Activated T-helper 1 cell treated with anti-CD3 and anti-CD28 coated beads, Interleukin-12 subunit alpha, Interleukin-12 subunit beta, Interleukin-2, Interleukin-4 antibody, amounts not matched to agents 30 ng/mL and 10 ng/mL and 1 ng/mL, durations not matched to agents 14 hours and 24 hours and 36 hours (primary cell): ENCODE data around the gene GALNT7. TPM values are rescaled to one million over a fixed set of nuclear protein-coding genes. Genes with fewer than 3 reads are reported as not detected.
"Not testable (repeated sequence)": the region's sequence is repeated elsewhere in the genome, so short reads cannot be mapped to it uniquely, and the experiment has no call there.

ENCODE experiments used
- DNase-seq: peaks from one replicate; pipeline ENCODE4 v3.0.0; 2021; ENCODE audit warnings: low spot score
- H3K27ac Mint-ChIP-seq: one replicate; pipeline ENCODE4 v1.8.0; 2021; ENCODE audit warnings: mild to moderate bottlenecking, mixed read lengths
- H3K27me3 Mint-ChIP-seq: one replicate; pipeline ENCODE4 v1.8.0; 2022; ENCODE audit warnings: mild to moderate bottlenecking, moderate library complexity, mixed read lengths; ENCODE audit not compliant: insufficient read depth
- H3K36me3 Mint-ChIP-seq: one replicate; pipeline ENCODE4 v1.8.0; 2021; ENCODE audit warnings: low read depth, mixed read lengths
- H3K4me1 Mint-ChIP-seq: one replicate; pipeline ENCODE4 v1.8.0; 2021; ENCODE audit warnings: low read depth, mixed read lengths
- H3K4me3 Mint-ChIP-seq: one replicate; pipeline ENCODE4 v1.8.0; 2021; ENCODE audit warnings: mild to moderate bottlenecking, moderate library complexity, mixed read lengths
- H3K9me3 Mint-ChIP-seq: one replicate; pipeline ENCODE4 v1.8.0; 2021; ENCODE audit warnings: mixed read lengths
- intact Hi-C: fragments of 100-400 bp; cut with micrococcal nuclease; formaldehyde crosslinking; loops from one replicate; pipeline ENCODE4 v1.15.1; 2024
- total RNA-seq: library from RNA; stranded (reverse); gene quantifications from 2 replicates; pipeline ENCODE4 v1.2.3, GENCODE V29; 2022

Gene GALNT7
- total RNA-seq, 1 donor from 2014 or later, result 30.5 TPM

DNA sequence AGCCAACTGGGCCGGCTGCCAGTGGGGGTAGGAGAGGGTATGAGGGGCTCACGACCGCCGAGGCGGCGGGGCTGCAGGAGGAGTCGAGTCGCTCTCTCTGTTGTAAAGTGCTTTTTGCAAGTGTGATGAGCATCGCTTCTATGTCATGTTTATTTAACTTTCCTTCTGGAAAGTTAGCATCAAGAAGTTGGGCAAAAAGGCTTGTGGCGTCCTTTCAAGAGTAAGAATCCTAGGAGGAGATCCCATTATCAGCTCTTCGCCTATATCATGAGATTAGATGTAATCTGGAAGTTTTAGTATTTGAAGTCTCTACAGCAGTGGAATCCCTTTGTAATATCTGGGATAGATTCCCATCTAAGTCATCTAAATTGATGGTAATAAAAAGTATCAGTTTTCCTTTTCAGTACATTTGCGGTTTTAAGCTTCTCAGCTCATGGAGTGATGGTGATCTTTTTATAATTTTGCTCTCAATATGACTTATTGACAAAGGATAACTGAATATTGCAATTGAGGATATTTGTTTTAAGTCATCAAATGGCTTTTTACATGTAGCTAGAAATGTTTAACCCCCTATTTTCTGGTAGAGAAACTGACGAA is 1.7 kb downstream of the GALNT7 start:
- Mint-ChIP-seq H3K27me3 (no peaks in the 10 kb centered on the region), H3K4me3 (peak overlapping the region; percentile 90), H3K27ac (peak overlapping the region; percentile 79), H3K9me3 (no peaks in the 10 kb centered on the region), H3K4me1 (peaks cover 40% of the 10 kb centered on the region), H3K36me3 (no peaks in the 10 kb centered on the region)
- no peak for DNase-seq
- intact Hi-C loops, result no loop called here

DNA sequence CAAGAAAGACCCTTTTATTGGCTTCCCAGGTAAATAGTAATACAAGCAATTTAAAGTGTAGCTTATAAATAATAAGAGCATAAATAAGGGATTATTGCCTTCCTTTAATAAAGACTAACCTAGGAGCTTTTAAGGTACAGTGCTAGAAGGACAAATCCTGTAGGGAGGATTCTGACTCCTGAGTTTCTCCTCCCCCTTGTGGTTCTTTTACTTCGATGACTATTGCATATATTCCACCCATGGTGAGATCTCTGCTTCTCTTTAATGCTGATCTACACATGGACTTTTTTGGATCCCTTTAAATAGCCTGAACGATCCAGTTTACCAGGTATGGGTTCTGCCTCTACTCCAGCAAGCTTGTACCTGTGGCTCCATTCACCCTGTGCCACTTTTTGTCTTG is 2.5 kb downstream of the GALNT7 start:
- intact Hi-C loops, result no loop called here
- no peak for DNase-seq
- Mint-ChIP-seq H3K9me3 (no peaks in the 10 kb centered on the region), H3K4me1 (peaks cover 40% of the 10 kb centered on the region), H3K27ac (no peak overlapping the region), H3K4me3 (peak overlapping the region; percentile 90), H3K36me3 (no peaks in the 10 kb centered on the region), H3K27me3 (no peaks in the 10 kb centered on the region)

DNA sequence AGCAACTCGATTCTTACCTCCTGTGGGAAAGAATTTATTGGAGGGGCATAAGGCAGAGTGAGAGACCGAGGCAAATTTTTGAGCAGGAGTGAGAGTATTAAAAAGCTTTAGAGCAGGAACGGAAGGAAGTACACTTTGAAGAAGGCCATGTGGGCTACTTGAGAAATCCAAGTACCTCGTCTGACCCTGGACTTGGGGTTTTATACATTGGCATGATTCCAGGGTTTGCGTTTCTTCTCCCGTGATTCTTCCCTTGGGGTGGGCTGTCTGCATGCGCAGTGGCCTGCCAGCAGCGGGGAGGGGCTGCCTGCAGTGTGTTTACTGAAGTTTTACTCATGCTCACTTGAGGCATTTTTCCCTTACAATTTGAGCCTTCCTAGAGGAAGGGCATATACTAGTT is 3.4 kb downstream of the GALNT7 start:
- intact Hi-C loops, result no loop called here
- H3K36me3 Mint-ChIP-seq, result no peaks in the 10 kb centered on the region
- DNase-seq, result no peak
- no peak overlapping the region for H3K4me3 Mint-ChIP-seq
- no peak overlapping the region for H3K27ac Mint-ChIP-seq
- H3K9me3 Mint-ChIP-seq, result no peaks in the 10 kb centered on the region
- peaks cover 32% of the 10 kb centered on the region for H3K4me1 Mint-ChIP-seq
- no peaks in the 10 kb centered on the region for H3K27me3 Mint-ChIP-seq

DNA sequence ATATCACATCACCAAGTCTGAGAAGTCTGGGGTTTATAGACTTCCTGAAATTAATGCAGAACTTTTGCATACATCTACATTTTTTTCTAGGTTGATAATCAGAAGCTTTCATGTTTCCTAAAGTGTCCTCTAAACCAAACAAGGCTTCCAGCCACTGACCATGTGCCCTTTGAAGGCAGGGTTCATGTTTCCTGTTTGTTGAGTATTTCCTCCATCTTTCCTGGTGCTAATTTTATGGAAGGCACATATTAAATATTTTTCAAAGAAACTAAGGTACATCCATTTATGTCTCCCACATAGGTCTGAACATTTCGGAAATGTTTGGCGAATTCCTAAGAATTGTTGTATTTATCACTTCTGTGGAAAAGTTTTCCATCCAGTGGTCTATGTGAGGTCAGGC is 5.6 kb downstream of the GALNT7 start:
- Mint-ChIP-seq H3K27me3 (no peaks in the 10 kb centered on the region), H3K4me3 (no peak overlapping the region), H3K9me3 (no peaks in the 10 kb centered on the region), H3K27ac (no peak overlapping the region), H3K36me3 (no peaks in the 10 kb centered on the region), H3K4me1 (peaks cover 24% of the 10 kb centered on the region)
- no peak for DNase-seq
- intact Hi-C loops, result no loop called here

DNA sequence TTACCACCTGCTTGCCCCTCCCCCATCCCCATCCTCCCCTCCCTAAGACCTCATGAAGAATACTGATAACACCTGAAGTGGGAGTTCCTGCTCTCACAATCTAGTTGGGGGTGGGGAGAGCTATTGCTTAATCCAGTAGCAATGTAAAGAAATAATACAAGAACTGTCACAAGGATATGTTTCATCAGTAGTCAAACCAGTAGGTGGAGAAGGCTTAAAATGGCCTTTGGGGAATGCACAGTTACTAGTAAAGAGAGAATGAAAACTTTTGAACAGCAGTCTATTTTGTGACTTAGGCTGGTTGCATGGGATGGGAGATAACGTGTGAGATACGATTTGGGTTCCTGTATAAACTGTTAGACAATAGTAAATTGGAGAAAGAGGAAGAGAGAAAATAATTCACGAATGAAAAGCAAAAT is 6.0 kb downstream of the GALNT7 start:
- H3K4me3 Mint-ChIP-seq, result no peak overlapping the region
- intact Hi-C loops, result no loop called here
- H3K36me3 Mint-ChIP-seq, result no peaks in the 10 kb centered on the region
- H3K27ac Mint-ChIP-seq, result no peak overlapping the region
- peaks cover 24% of the 10 kb centered on the region for H3K4me1 Mint-ChIP-seq
- H3K9me3 Mint-ChIP-seq, result no peaks in the 10 kb centered on the region
- DNase-seq, result no peak
- H3K27me3 Mint-ChIP-seq, result no peaks in the 10 kb centered on the region

DNA sequence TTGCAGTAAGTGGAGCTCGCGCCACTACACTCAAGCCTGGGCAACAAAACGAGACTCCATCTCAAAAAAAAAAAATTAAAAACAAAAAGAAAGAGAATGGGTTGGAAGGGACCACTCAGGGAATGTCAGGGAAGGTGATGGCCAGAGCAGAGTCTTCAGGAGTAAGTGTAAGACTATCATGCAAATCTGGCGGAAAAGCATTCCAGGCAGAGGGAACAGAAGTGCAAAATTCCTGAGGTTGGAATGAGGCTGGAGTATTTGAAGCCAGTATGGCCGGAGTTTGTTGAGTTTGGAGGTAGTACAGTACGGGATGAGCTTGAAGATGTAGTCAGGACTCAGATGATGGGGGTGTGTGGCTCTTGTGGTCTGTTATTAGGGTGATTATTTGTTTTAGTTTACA is 7.4 kb downstream of the GALNT7 start:
- H3K36me3 Mint-ChIP-seq, result no peaks in the 10 kb centered on the region
- no peak for DNase-seq
- intact Hi-C loops, result no loop called here
- no peak overlapping the region for H3K27ac Mint-ChIP-seq
- peaks cover 14% of the 10 kb centered on the region for H3K4me1 Mint-ChIP-seq
- H3K27me3 Mint-ChIP-seq, result no peaks in the 10 kb centered on the region
- H3K9me3 Mint-ChIP-seq, result no peaks in the 10 kb centered on the region
- H3K4me3 Mint-ChIP-seq, result no peak overlapping the region

DNA sequence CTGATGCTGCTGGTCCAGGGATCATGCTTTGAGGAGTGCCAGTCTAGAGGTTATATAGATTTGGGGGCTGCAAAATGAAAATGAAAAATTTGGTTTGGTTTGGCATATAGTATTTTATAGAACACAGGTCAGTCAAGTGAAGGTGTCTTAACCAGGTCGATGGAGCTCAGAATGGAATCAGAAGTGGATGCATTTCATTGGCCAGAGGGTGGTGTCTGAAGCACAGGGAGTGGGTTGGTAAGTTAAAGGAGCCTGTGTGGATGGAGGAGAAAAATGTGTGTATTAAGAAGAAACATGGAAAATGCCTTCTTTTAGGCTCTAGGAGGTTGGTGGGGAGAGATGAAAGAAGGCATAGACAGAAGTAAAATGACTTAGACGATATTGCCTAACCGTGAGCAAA is 8.6 kb downstream of the GALNT7 start:
- intact Hi-C loops, result no loop called here
- Mint-ChIP-seq H3K27me3 (no peaks in the 10 kb centered on the region), H3K36me3 (no peaks in the 10 kb centered on the region), H3K4me1 (peaks cover 5% of the 10 kb centered on the region), H3K27ac (no peak overlapping the region), H3K4me3 (no peak overlapping the region), H3K9me3 (no peaks in the 10 kb centered on the region)
- DNase-seq, result no peak

DNA sequence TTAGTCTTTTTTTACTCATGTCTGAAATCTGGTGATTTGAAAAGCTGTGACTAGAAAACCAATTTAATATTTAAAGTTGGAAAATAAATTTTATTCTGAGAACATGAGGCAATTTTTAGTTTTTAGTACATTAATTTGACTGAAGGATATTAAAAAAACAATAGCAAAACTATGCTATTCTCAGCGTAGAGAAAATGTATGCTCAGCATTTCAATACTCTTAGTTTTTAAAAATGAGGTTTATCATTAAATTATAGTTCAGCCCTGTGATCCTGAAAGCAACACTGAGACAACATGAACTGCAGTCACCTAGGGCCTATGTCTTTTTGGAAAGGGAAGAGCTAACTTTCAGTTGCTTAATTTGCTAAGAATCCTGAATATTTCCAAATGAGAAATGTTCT is 9.5 kb downstream of the GALNT7 start:
- DNase-seq, result no peak
- Mint-ChIP-seq H3K27me3 (no peaks in the 10 kb centered on the region), H3K9me3 (no peaks in the 10 kb centered on the region), H3K4me3 (no peak overlapping the region), H3K36me3 (no peaks in the 10 kb centered on the region), H3K27ac (no peak overlapping the region), H3K4me1 (peaks cover 5% of the 10 kb centered on the region)
- intact Hi-C loops, result no loop called here

DNA sequence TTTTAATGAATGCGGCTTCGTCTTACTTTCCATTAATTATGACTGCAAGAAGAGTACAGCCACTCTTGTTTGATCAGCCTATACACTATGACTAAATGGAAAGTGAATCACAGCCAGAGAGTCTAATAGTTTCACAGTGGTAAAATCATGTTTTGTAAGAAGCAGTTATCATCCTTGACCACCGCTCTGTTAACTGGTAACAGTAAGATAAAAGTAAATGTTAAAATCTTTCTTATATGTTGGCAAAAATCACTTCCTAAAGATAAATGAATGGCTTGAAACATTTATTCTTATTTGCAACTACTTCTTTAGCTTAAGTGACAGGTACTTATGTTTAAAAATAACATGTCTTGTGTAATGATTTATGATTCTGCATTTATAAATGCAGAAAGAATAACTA is 13.2 kb downstream of the GALNT7 start:
- no peak overlapping the region for H3K4me3 Mint-ChIP-seq
- DNase-seq, result no peak
- no peak overlapping the region for H3K27ac Mint-ChIP-seq
- intact Hi-C loops, result no loop called here
- no peaks in the 10 kb centered on the region for H3K36me3 Mint-ChIP-seq
- no peaks in the 10 kb centered on the region for H3K9me3 Mint-ChIP-seq
- peaks cover 12% of the 10 kb centered on the region for H3K4me1 Mint-ChIP-seq
- no peaks in the 10 kb centered on the region for H3K27me3 Mint-ChIP-seq

DNA sequence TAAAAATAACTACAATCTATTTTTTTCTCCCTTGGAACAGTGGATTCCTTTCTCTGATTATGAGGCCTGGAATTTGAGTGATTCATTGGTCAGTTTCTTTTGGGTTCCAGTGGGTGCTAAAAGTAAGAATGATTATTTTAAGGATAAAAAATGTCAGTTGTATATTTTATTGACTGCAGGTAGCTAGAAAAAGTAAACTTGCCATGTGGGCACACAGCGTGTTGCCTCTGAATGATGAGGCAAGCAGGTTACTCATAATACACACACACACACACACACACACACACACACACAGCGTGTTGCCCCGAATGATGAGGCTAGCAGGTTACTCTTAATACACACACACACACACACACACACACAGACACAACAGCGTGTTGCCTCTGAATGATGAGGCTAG is 13.8 kb downstream of the GALNT7 start:
- Mint-ChIP-seq H3K27me3 (no peaks in the 10 kb centered on the region), H3K36me3 (no peaks in the 10 kb centered on the region), H3K4me1 (peaks cover 12% of the 10 kb centered on the region), H3K9me3 (no peaks in the 10 kb centered on the region), H3K4me3 (no peak overlapping the region), H3K27ac (no peak overlapping the region)
- intact Hi-C loops, result no loop called here
- DNase-seq, result no peak

DNA sequence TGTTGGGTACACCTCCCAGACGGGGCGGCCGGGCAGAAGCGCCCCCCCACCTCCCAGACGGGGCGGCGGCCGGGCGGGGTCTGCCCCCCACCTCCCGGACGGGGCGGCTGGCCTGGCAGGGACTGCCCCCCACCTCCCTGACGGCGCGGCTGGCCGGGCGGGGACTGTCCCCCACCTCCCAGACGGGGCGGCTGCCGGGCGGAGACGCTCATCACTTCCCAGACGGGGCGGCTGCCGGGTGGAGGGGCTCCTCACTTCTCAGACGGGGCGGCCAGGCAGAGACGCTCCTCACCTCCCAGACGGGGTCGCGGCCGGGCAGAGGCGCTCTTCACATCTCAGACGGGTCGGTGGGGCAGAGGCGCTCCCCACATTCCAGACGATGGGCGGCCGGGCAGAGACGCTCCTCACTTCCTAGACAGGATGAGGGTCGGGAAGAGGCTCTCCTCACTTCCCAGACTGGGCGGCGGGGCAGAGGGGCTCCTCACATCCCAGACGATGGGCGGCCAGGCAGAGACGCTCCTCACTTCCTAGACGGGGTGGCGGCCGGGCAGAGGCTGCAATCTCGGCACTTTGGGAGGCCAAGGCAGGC is 15.1 kb downstream of the GALNT7 start:
- intact Hi-C loops, H3K36me3 Mint-ChIP-seq, H3K4me3 Mint-ChIP-seq, DNase-seq, H3K27ac Mint-ChIP-seq, H3K9me3 Mint-ChIP-seq, H3K27me3 Mint-ChIP-seq: not testable (repeated sequence)
- H3K4me1 Mint-ChIP-seq, result peaks cover 12% of the 10 kb centered on the region

DNA sequence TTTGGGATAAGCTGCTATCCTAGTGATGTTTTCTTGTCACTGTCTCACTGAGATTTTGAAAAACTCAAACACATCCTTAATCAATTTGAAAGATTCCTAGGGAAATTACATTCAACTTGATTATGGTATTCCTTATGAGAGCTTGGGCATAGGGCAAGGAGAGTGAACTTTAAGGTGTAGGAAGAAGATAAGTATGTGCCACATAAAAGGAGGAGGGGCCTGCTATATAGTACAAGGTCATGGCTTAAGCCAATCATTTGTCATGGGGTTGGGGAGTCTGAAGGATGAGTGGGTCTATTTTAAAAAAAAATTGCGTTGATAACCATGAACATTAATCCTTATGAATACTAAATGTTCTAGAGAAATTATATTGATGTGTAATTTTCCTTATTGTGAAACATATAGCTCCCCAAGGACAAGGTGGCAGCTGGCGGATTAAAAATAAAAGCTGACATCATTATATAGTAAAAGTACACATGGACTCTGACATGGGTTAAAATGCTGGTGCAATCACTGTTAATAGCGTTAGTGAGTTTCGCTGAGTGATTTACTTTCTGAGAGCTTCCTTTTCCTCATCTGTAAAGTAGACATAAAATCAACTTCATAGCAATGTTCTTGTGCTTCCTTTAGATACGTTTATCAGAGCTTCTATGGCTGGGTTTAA is 17.4 kb downstream of the GALNT7 start:
- no peak overlapping the region for H3K4me3 Mint-ChIP-seq
- H3K36me3 Mint-ChIP-seq, result no peaks in the 10 kb centered on the region
- peaks cover 2% of the 10 kb centered on the region for H3K27me3 Mint-ChIP-seq
- H3K4me1 Mint-ChIP-seq, result peaks cover 23% of the 10 kb centered on the region
- no peak overlapping the region for H3K27ac Mint-ChIP-seq
- intact Hi-C loops, result no loop called here
- DNase-seq, result no peak
- no peaks in the 10 kb centered on the region for H3K9me3 Mint-ChIP-seq

DNA sequence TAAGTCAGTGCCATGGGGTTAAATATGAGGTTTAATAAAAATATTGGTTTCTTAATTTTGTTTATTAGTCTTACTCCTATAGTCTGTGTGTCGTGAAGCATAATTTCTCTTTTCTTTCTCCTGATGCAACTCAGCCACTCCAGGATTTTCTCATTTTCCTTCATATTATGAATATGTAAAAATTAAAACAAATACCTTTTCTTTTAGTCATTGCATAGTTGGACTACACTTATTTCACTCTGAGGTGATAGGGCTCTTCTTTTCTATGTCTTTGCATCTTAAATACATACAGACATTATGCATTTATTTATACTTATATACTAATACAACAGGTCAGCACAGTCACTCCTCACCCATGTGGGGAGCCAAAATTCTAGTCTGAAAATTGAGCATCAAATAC is 19.1 kb downstream of the GALNT7 start:
- Mint-ChIP-seq H3K4me1 (peaks cover 40% of the 10 kb centered on the region), H3K27me3 (peaks cover 2% of the 10 kb centered on the region), H3K27ac (no peak overlapping the region), H3K36me3 (no peaks in the 10 kb centered on the region), H3K9me3 (no peaks in the 10 kb centered on the region), H3K4me3 (no peak overlapping the region)
- intact Hi-C loops, result no loop called here
- no peak for DNase-seq
